ENCODE data around the gene GNG14.

GRCh38 chr19:12666265-12667048 lies 21.3 kb upstream of the GNG14 start, which contains the start of the genes MAN2B1 and WDR83:
- TF ChIP-seq CTCF (IDR thresholded peaks at IDR 0.05; ENCODE audit: extremely low read depth in 1 of 2, insufficient read depth in 1 of 2, low read depth in 1 of 2, low read length in 2 of 2) = no peak
- no peak for TF ChIP-seq EZH2 (IDR thresholded peaks at IDR 0.05; ENCODE audit: borderline replicate concordance, low read depth, low read length, severe bottlenecking)
- no peak for TF ChIP-seq POLR2AphosphoS5 (IDR thresholded peaks at IDR 0.05; ENCODE audit: insufficient read depth, low read depth, low read length)
- TF ChIP-seq POLR2A (IDR thresholded peaks at IDR 0.05; ENCODE audit: low read depth, low read length) = peak; percentile 49
- TF ChIP-seq MYC (IDR thresholded peaks at IDR 0.05; ENCODE audit: low read depth, low read length) = no peak
- TF ChIP-seq MAX (IDR thresholded peaks at IDR 0.05; ENCODE audit: insufficient read depth, insufficient read length) = no peak
- TF ChIP-seq JUN (IDR thresholded peaks at IDR 0.05; ENCODE audit: borderline replicate concordance, insufficient read depth, insufficient read length, low read depth) = no peak
- no peak for TF ChIP-seq GATA2 (IDR thresholded peaks at IDR 0.05; ENCODE audit: insufficient read depth, insufficient read length, low read depth, low read length)
- TF ChIP-seq FOS (IDR thresholded peaks at IDR 0.05; ENCODE audit: borderline replicate concordance, insufficient read depth, low read length) = no peak

All from endothelial cell of umbilical vein (primary cell).